ENCODE measurements around the gene MUC15. TPM values are rescaled to one million over a fixed set of nuclear protein-coding genes. Genes with fewer than 3 reads are reported as not detected.

The MUC15 gene
- total RNA-seq, 1 donor from 2014 or later, result 17.5 TPM

- ATAC-seq, result peak; percentile 49
These were observed 823 bp upstream of the MUC15 start for GRCh38 chr11:26572770-26573402.

- no peak for ATAC-seq
These were observed 2.4 kb downstream of the MUC15 start for GRCh38 chr11:26569646-26570045.

- no peak for ATAC-seq
These were observed 13.9 kb downstream of the MUC15 start for GRCh38 chr11:26558190-26558589.

- ATAC-seq, result no peak
These were observed 14.4 kb downstream of the MUC15 start for GRCh38 chr11:26557666-26558065.

- ATAC-seq, result peak; percentile 72
These were observed 15.5 kb downstream of the MUC15 start for GRCh38 chr11:26556582-26556981.

- no peak for ATAC-seq
These were observed 17.6 kb downstream of the MUC15 start for GRCh38 chr11:26554455-26554854.

- no peak for ATAC-seq
These were observed 18.9 kb downstream of the MUC15 start for GRCh38 chr11:26553182-26553581.

GRCh38 chr11:26551186-26551801, 20.8 kb downstream of the MUC15 start:
- no peak for ATAC-seq

- ATAC-seq, result no peak
These were observed 22.0 kb downstream of the MUC15 start for GRCh38 chr11:26550022-26550421.

- ATAC-seq, result no peak
These were observed 22.9 kb downstream of the MUC15 start for GRCh38 chr11:26549176-26549575.

GRCh38 chr11:26541870-26542269, 30.2 kb downstream of the MUC15 start:
- no peak for ATAC-seq

- no peak for ATAC-seq
These were observed 32.5 kb downstream of the MUC15 start for GRCh38 chr11:26539517-26539916.

- ATAC-seq, result no peak
These were observed 34.7 kb downstream of the MUC15 start for GRCh38 chr11:26537341-26537740.

- ATAC-seq, result no peak
These were observed 44.4 kb downstream of the MUC15 start for GRCh38 chr11:26527685-26528084.

- no peak for ATAC-seq
These were observed 49.0 kb downstream of the MUC15 start for GRCh38 chr11:26522912-26523610.

GRCh38 chr11:26519469-26519868, 52.6 kb downstream of the MUC15 start:
- ATAC-seq, result no peak

- ATAC-seq, result no peak
These were observed 59.9 kb downstream of the MUC15 start for GRCh38 chr11:26512196-26512595.

- ATAC-seq, result no peak
These were observed 61.3 kb downstream of the MUC15 start for GRCh38 chr11:26510756-26511155.

GRCh38 chr11:26510164-26510563, 61.9 kb downstream of the MUC15 start:
- ATAC-seq, result no peak

Other genes with a start within 250 kb of the MUC15 start
- not detected for gene ANO3, start 240.1 kb downstream of the MUC15 start, total RNA-seq
- gene SLC5A12, start 149.8 kb upstream of the MUC15 start, total RNA-seq, result not detected